Parathyroid adenoma (tissue), 2 donors: ENCODE data around the gene PHF1.

Source experiments
- H2AFZ ChIP-seq: fragments of 300-600 bp; sonication (generic); one replicate; pipeline ENCODE4 v1.7.0; 2017; ENCODE audit warnings: antibody characterized with exemption, mild to moderate bottlenecking
- H3K27ac ChIP-seq: fragments of 300-600 bp; sonication (generic); one replicate; pipeline ENCODE4 v1.7.0; 2017
- H3K27me3 ChIP-seq: fragments of 300-600 bp; sonication (generic); one replicate; pipeline ENCODE4 v1.7.0; 2017; ENCODE audit warnings: low read length; ENCODE audit not compliant: control insufficient read depth, insufficient read depth
- H3K36me3 ChIP-seq: fragments of 300-600 bp; sonication (generic); one replicate; pipeline ENCODE4 v1.7.0; 2017; ENCODE audit warnings: low read length; ENCODE audit not compliant: control insufficient read depth, insufficient read depth
- H3K4me1 ChIP-seq: fragments of 300-600 bp; sonication (generic); one replicate; pipeline ENCODE4 v1.7.0; 2017; ENCODE audit warnings: control low read depth
- H3K4me2 ChIP-seq: fragments of 300-600 bp; sonication (generic); one replicate; pipeline ENCODE4 v1.7.0; 2017; ENCODE audit warnings: low read length
- H3K4me3 ChIP-seq: fragments of 300-600 bp; sonication (generic); one replicate; pipeline ENCODE4 v1.7.0; 2017; ENCODE audit warnings: low read depth, low read length
- H3K79me2 ChIP-seq: fragments of 300-600 bp; sonication (generic); one replicate; pipeline ENCODE4 v1.7.0; 2017; ENCODE audit warnings: control low read depth
- H3K9ac ChIP-seq: fragments of 300-600 bp; sonication (generic); one replicate; pipeline ENCODE4 v1.7.0; 2017; ENCODE audit warnings: mild to moderate bottlenecking
- H3K9me3 ChIP-seq: fragments of 300-600 bp; sonication (generic); one replicate; pipeline ENCODE4 v1.7.0; 2017; ENCODE audit warnings: low read length; ENCODE audit not compliant: control insufficient read depth
- TF ChIP-seq, protein P1 (sequence below): fragments of 300-600 bp; sonication (generic); IDR thresholded peaks from one replicate; pipeline ENCODE4 v1.7.0; 2017; ENCODE audit warnings: antibody characterized with exemption, mild to moderate bottlenecking
- donor health status: primary hyperparathyroidism.

PHF1 gene

DNA sequence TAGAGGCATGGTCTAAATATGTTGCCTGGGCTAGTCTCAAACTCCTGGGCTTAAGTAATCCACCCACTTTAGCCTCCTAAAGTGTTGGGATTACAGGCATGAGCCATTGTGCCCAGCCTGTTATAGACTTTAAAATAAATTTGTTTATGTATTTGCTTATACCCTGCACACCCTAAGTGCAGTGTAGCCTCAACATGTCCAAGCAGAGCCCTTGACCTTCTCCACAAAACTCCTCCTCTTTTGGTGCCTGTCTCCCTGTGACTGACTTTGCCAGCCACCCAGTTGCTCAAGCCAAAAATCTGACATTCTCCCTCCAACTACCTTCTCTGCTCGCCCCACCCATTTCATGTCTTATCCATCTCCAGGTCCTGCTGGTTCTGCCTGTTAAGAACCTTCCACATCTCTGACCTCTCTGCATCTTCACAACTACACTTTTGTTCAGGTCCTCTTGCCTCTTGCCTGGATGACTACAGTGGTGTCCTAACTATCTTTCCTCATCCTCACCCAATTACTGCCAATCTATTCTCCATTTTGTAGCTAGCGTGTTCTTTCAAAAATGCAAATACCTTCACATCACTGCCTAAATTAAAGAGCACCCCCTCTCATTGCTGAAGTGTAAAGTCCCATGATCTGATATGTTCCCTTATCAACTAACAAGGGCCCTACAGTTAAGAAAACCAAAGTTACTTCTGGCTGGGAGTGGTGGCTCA lies 30.4 kb upstream of the PHF1 start:
- Histone ChIP-seq H3K4me1 (peaks cover 7% of the 10 kb centered on the region), H3K27ac (no peak overlapping the region), H3K27me3 (no peaks in the 10 kb centered on the region), H3K4me3 (no peak overlapping the region), H3K36me3 (no peaks in the 10 kb centered on the region), H3K9ac (no peak overlapping the region), H3K79me2 (no peaks in the 10 kb centered on the region), H3K4me2 (no peak overlapping the region), H2AFZ (peak overlapping the region; percentile 8), H3K9me3 (no peaks in the 10 kb centered on the region)
- TF ChIP-seq, protein P1, sequence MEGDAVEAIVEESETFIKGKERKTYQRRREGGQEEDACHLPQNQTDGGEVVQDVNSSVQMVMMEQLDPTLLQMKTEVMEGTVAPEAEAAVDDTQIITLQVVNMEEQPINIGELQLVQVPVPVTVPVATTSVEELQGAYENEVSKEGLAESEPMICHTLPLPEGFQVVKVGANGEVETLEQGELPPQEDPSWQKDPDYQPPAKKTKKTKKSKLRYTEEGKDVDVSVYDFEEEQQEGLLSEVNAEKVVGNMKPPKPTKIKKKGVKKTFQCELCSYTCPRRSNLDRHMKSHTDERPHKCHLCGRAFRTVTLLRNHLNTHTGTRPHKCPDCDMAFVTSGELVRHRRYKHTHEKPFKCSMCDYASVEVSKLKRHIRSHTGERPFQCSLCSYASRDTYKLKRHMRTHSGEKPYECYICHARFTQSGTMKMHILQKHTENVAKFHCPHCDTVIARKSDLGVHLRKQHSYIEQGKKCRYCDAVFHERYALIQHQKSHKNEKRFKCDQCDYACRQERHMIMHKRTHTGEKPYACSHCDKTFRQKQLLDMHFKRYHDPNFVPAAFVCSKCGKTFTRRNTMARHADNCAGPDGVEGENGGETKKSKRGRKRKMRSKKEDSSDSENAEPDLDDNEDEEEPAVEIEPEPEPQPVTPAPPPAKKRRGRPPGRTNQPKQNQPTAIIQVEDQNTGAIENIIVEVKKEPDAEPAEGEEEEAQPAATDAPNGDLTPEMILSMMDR: no peak

DNA sequence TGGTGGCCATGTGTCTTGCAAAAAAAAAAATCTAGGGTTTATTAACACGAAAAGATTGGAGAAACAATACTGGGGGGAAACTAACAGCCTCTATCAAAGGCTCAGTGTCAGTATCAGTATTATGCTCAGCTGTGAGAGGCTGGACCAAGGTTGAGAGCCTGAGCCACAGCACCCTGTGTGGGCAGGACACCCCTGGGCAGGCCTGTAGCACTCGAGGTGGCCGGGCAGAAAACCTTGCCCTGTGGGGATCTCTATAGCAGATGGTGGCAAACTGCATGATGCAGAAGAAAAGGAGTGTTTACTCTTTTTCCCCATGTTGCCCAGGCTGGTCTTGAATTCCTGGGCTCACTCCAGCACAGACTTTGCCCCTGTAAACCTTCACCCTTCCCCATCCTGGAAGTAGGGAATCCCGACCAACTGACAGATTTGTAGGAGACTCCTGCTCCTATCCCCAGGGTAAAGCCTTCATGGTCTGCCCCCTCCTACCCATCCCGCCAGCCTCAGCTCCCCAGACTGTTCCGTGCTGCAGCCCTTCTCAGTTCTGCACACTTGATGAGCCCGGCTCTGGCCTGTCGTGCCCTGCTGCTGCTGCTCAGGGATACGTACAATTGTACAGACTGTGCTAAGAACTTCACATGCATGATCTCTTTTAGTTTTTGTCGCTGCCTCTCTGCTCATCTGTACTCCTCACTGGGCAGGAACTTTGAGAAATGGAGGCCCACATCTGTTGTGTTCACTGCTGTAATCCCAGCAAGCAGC lies 27.2 kb upstream of the PHF1 start:
- H3K4me1 ChIP-seq: no peaks in the 10 kb centered on the region
- H3K79me2 ChIP-seq: no peaks in the 10 kb centered on the region
- H3K36me3 ChIP-seq: no peaks in the 10 kb centered on the region
- TF ChIP-seq, protein P1: no peak
- H2AFZ ChIP-seq: no peak overlapping the region
- no peak overlapping the region for H3K27ac ChIP-seq
- H3K9me3 ChIP-seq: no peaks in the 10 kb centered on the region
- no peak overlapping the region for H3K4me3 ChIP-seq
- H3K4me2 ChIP-seq: no peak overlapping the region
- H3K27me3 ChIP-seq: no peaks in the 10 kb centered on the region
- no peak overlapping the region for H3K9ac ChIP-seq

DNA sequence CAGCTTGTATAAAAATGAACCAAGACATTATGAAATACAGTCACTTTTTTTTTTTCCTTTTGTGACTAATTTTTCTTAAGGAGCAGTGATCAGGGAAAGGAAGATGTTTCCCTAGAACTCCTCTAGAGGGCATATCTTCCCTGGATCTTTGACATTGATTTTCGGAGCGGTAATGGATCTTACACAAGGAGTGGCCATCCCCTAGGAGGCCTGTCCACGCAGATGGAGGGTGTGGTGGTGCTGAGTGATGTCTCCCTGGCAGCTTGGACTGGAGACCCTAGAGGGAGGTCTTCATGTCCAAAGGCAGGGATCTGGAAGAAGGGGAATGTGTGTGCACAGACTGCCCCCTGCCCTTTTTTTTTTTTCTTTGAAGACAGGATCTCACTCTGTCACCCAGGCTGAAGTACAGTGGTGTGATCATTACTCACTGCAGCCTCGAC lies 26.2 kb upstream of the PHF1 start:
- no peaks in the 10 kb centered on the region for H3K36me3 ChIP-seq
- H3K4me1 ChIP-seq: no peaks in the 10 kb centered on the region
- H3K79me2 ChIP-seq: no peaks in the 10 kb centered on the region
- H3K9me3 ChIP-seq: no peaks in the 10 kb centered on the region
- H2AFZ ChIP-seq: no peak overlapping the region
- H3K27me3 ChIP-seq: no peaks in the 10 kb centered on the region
- H3K4me3 ChIP-seq: no peak overlapping the region
- H3K27ac ChIP-seq: no peak overlapping the region
- H3K4me2 ChIP-seq: no peak overlapping the region
- no peak overlapping the region for H3K9ac ChIP-seq
- TF ChIP-seq, protein P1: peak; percentile 39

DNA sequence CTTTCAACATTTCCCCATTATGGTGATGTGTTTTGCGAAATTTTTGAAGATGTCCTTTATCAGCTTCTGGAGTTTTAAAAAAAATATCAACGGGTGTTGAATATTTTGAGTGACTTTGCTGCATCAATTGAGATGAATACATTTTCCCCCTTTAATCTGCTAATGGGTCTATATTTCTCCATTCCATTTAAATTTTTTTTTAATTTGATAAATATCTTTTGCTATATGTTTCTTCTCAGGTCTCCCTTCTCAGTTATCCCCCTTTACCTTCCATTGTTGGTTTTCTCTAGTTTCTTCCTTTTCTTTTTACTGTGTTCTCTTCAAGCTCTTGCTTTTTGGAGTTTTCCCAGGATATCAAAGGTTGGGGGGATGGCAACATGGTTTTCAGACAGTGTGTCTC lies 20.6 kb upstream of the PHF1 start:
- Histone ChIP-seq H3K4me3 (no peak overlapping the region), H3K4me2 (no peak overlapping the region), H3K27ac (peak overlapping the region; percentile 94), H3K9me3 (no peaks in the 10 kb centered on the region), H3K36me3 (no peaks in the 10 kb centered on the region), H3K27me3 (no peaks in the 10 kb centered on the region), H3K9ac (no peak overlapping the region), H3K79me2 (no peaks in the 10 kb centered on the region), H3K4me1 (peaks cover 12% of the 10 kb centered on the region), H2AFZ (peak overlapping the region; percentile 96)
- TF ChIP-seq, protein P1: no peak
